ENCODE results near the gene KLHDC3. TPM values are rescaled to one million over a fixed set of nuclear protein-coding genes. Genes with fewer than 3 reads are reported as not detected.

Gene KLHDC3
- total and polyA plus RNA-seq, 2 experiments from 2014 or later: 90.5 to 99.5 TPM

DNA sequence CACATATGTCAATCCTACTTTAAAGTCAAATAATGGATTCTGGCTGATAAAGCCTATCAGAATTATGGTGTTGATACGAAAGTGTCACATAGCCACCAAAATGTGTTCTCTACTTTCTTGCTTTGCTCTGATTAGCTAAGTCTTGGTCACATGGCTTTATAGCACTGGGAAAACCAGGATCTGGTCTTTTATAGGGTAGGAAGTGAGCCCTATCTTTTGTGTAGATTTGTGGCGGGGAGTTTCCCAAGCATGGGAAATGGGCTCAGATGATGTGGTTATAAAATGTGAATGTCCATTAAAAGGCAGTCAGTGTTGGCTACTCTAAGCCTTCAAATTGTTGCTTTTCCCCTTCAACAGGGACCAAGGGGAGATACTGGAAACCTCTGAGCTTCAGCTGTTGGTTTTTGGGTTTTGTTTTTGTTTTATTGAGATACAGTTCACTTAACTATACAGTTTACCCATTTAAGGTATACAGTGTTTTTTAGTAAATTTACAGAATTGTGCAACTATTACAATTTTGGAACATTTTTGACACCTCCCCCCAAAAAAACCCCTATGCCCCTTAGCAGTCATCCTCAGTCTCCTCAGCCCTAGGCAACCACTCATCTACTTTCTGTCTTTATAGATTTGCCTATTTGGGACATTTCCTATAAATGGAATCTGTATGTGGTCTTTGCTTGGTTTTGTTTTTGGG is 19.6 kb downstream of the KLHDC3 start:
- no peaks in the 10 kb centered on the region for H3K79me2 ChIP-seq
- no peaks in the 10 kb centered on the region for H3K9me3 ChIP-seq (ENCODE audit: low read depth)
- H3K27me3 ChIP-seq: no peaks in the 10 kb centered on the region
- H4K20me1 ChIP-seq (ENCODE audit: insufficient read depth, poor library complexity, severe bottlenecking): no peaks in the 10 kb centered on the region
- no peak for TF ChIP-seq EZH2 (IDR thresholded peaks at IDR 0.05; ENCODE audit: borderline replicate concordance)
- TF ChIP-seq EZH2phosphoT487 (IDR thresholded peaks at IDR 0.05; ENCODE audit: low read depth, severe bottlenecking, unreplicated experiment): no peak
- TF ChIP-seq CTCF (IDR thresholded peaks at IDR 0.05; ENCODE audit: poor library complexity): no peak
- H3K36me3 ChIP-seq (replicated peaks; ENCODE audit: insufficient read depth, low read depth): no peaks in the 10 kb centered on the region
- no peak overlapping the region for H3K4me3 ChIP-seq
- WGBS (ENCODE audit: low lambda C conversion rate, missing lambda C conversion rate): 98% methylated on average over 2 of the region's 2 CpGs
- no peaks in the 10 kb centered on the region for H3K4me1 ChIP-seq (ENCODE audit: insufficient read depth)
- H3K4me2 ChIP-seq: no peak overlapping the region
- peak overlapping the region; percentile 37 for H3K27ac ChIP-seq
- no peak for DNase-seq (ENCODE audit: low spot score)
- H2AFZ ChIP-seq: no peak overlapping the region
- no peaks in the 10 kb centered on the region for H3K9me2 ChIP-seq (replicated peaks; ENCODE audit: insufficient read depth)

GRCh38 chr6:43034190-43034525 is 20.1 kb downstream of the KLHDC3 start:
- H3K4me3 ChIP-seq: no peak overlapping the region
- no peaks in the 10 kb centered on the region for H3K9me2 ChIP-seq (replicated peaks; ENCODE audit: insufficient read depth)
- H3K79me2 ChIP-seq: no peaks in the 10 kb centered on the region
- no peaks in the 10 kb centered on the region for H3K9me3 ChIP-seq (ENCODE audit: low read depth)
- DNase-seq (ENCODE audit: low spot score): no peak
- H4K20me1 ChIP-seq (ENCODE audit: insufficient read depth, poor library complexity, severe bottlenecking): no peaks in the 10 kb centered on the region
- 80% methylated on average over 2 of the region's 2 CpGs for WGBS (ENCODE audit: low lambda C conversion rate, missing lambda C conversion rate)
- H3K36me3 ChIP-seq (replicated peaks; ENCODE audit: insufficient read depth, low read depth): no peaks in the 10 kb centered on the region
- H3K27ac ChIP-seq: peak overlapping the region; percentile 37
- H3K27me3 ChIP-seq: no peaks in the 10 kb centered on the region
- no peak for TF ChIP-seq EZH2 (IDR thresholded peaks at IDR 0.05; ENCODE audit: borderline replicate concordance)
- no peak for TF ChIP-seq EZH2phosphoT487 (IDR thresholded peaks at IDR 0.05; ENCODE audit: low read depth, severe bottlenecking, unreplicated experiment)
- no peak for TF ChIP-seq CTCF (IDR thresholded peaks at IDR 0.05; ENCODE audit: poor library complexity)
- no peaks in the 10 kb centered on the region for H3K4me1 ChIP-seq (ENCODE audit: insufficient read depth)
- H3K4me2 ChIP-seq: no peak overlapping the region
- H2AFZ ChIP-seq: no peak overlapping the region

DNA sequence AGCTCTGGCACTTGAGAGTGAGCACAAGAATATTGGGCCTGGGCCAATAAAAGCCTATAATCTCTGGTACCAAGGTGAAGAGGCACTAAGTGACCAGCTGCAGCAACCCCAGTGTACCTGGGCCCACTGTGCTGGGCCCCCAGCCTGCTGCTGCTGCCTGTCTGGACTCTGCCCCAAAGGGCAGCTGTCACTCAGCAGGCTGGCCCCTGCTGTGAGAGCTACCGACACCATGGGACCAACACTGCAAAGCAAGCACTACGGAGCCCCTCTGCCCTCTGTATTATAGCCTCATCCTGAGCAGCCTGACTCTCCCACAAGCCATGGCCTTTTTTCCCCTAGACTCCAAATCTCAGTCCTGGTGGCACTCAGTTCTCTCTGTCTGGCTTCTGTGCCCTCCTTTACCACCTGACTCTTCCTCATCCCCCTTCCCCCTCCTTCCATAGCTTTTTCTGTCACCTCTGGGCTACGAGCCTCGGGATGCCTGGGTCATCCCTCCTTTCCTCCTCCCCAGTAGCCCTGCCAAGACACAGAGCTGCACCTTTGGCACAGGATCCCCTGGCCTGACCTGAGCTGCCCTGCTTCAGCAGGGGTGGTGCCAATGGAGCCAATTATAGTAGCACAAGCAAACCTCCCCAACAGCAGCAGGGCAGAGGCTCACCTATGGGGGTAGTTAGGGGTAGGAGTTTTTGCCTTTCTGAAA is 21.6 kb downstream of the KLHDC3 start:
- Histone ChIP-seq H4K20me1 (ENCODE audit: insufficient read depth, poor library complexity, severe bottlenecking) (no peaks in the 10 kb centered on the region), H3K79me2 (no peaks in the 10 kb centered on the region), H3K36me3 (replicated peaks; ENCODE audit: insufficient read depth, low read depth) (no peaks in the 10 kb centered on the region), H3K4me1 (ENCODE audit: insufficient read depth) (no peaks in the 10 kb centered on the region), H3K9me2 (replicated peaks; ENCODE audit: insufficient read depth) (no peaks in the 10 kb centered on the region), H3K27ac (peak overlapping the region; percentile 53), H3K4me3 (no peak overlapping the region), H2AFZ (no peak overlapping the region), H3K4me2 (peak overlapping the region; percentile 37), H3K9me3 (ENCODE audit: low read depth) (no peaks in the 10 kb centered on the region), H3K27me3 (no peaks in the 10 kb centered on the region)
- peak; percentile 38 for DNase-seq (ENCODE audit: low spot score)
- TF ChIP-seq CTCF (IDR thresholded peaks at IDR 0.05; ENCODE audit: poor library complexity) (no peak), EZH2 (IDR thresholded peaks at IDR 0.05; ENCODE audit: borderline replicate concordance) (no peak), EZH2phosphoT487 (IDR thresholded peaks at IDR 0.05; ENCODE audit: low read depth, severe bottlenecking, unreplicated experiment) (no peak)
- 88% methylated on average over 4 of the region's 4 CpGs for WGBS (ENCODE audit: low lambda C conversion rate, missing lambda C conversion rate)
